Panc1 (cell line): ENCODE measurements around the gene LRRC46. TPM values are rescaled to one million over a fixed set of nuclear protein-coding genes. Genes with fewer than 3 reads are reported as not detected.

ENCODE experiments used
- ATAC-seq: fragments of 200-7000 bp; cut with Tn5 transposase; 2 replicates; pipeline ENCODE4 v1.9.1; 2020; ENCODE audit warnings: mild to moderate bottlenecking, moderate library complexity
- BruUV-seq: library from RNA; stranded (reverse); fragments of 400-500 nt; replicated peaks from 2 replicates; lab custom pipeline; 2021; lab: Mats Ljungman, UMichigan
- CTCF ChIA-PET: fragments of 300-600 bp; sonication (Branson Sonifier 250); formaldehyde crosslinking; loops from one replicate; lab custom pipeline; 2022; ENCODE audit warnings: antibody characterized with exemption; lab: Charles Lee
- POLR2A ChIA-PET: fragments of 300-600 bp; sonication (Branson Sonifier 250); formaldehyde crosslinking; loops from one replicate; lab custom pipeline; 2022; ENCODE audit warnings: antibody characterized with exemption; lab: Charles Lee
- DNase-seq: peaks from one replicate; pipeline ENCODE4 v3.0.0-alpha.2; 2010; ENCODE audit warnings: low read depth, low spot score
- H3K27ac ChIP-seq: 2 replicates; pipeline ENCODE4 v1.5.1; 2011; ENCODE audit warnings: mild to moderate bottlenecking, low read length, inconsistent platforms
- H3K27me3 ChIP-seq: fragments of 200-500 bp; sonication (Bioruptor generic); 2 replicates; pipeline ENCODE4 v1.6.0; 2014; ENCODE audit warnings: low read length, inconsistent platforms; ENCODE audit not compliant: control insufficient read depth, insufficient read depth
- H3K36me3 ChIP-seq: fragments of 200-500 bp; sonication (Bioruptor generic); 2 replicates; pipeline ENCODE4 v1.5.1; 2014; ENCODE audit warnings: inconsistent platforms, mild to moderate bottlenecking, low read length, moderate library complexity; ENCODE audit not compliant: control insufficient read depth, insufficient read depth
- H3K4me1 ChIP-seq: 2 replicates; pipeline ENCODE4 v1.5.1; 2011; ENCODE audit warnings: inconsistent platforms, mild to moderate bottlenecking, low read length, moderate library complexity; ENCODE audit not compliant: control insufficient read depth, insufficient read depth
- H3K4me3 ChIP-seq, 2 experiments: 2 replicates each; pipeline ENCODE4 v1.5.1; 2011 to 2012; ENCODE audit warnings: low read depth in 2 of 2, low read length in 2 of 2, mild to moderate bottlenecking in 2 of 2, inconsistent platforms in 1 of 2, moderate library complexity in 1 of 2
- H3K9me3 ChIP-seq: fragments of 200-500 bp; sonication (Bioruptor generic); 2 replicates; pipeline ENCODE4 v1.5.1; 2014; ENCODE audit warnings: low read depth, mild to moderate bottlenecking, inconsistent platforms, low read length, moderate library complexity; ENCODE audit not compliant: control insufficient read depth, insufficient read depth
- POLR2AphosphoS5 ChIP-seq: IDR thresholded peaks from 2 replicates; pipeline ENCODE4 v1.6.1; 2012; ENCODE audit warnings: mild to moderate bottlenecking, low read depth, low read length, moderate library complexity
- SIN3A ChIP-seq: IDR thresholded peaks from 2 replicates; pipeline ENCODE4 v1.6.1; 2012; ENCODE audit warnings: low read depth, mild to moderate bottlenecking, low read length, moderate library complexity, borderline replicate concordance; ENCODE audit not compliant: insufficient read depth
- TCF7L2 ChIP-seq: IDR thresholded peaks from 2 replicates; pipeline ENCODE4 v1.6.1; 2011; ENCODE audit warnings: mild to moderate bottlenecking, low read depth, low read length, inconsistent platforms
- in situ Hi-C: cut with HindIII; loops from 2 replicates; pipeline ENCODE4 v1.10.0; 2016; ENCODE audit warnings: low sequenced_read_pairs, low pct_unique_long_range_greater_than_20kb
- intact Hi-C: fragments of 100-400 bp; cut with micrococcal nuclease; formaldehyde crosslinking; loops from one replicate; pipeline ENCODE4 v1.10.0; 2022; ENCODE audit not compliant: unreplicated experiment
- total RNA-seq: library from RNA; stranded (reverse); gene quantifications from one replicate; pipeline ENCODE4 v1.2.1, GENCODE V29; 2021; ENCODE audit not compliant: unreplicated experiment
- TF ChIP-seq, protein P1 (sequence below): fragments of 450-650 bp; IDR thresholded peaks from 2 replicates; pipeline ENCODE4 v1.5.1; 2017; ENCODE audit warnings: mild to moderate bottlenecking
- TF ChIP-seq, protein P2 (sequence below), 2 experiments: IDR thresholded peaks; 2 replicates each; pipeline ENCODE4 v1.6.1; 2011 to 2012; ENCODE audit warnings: low read depth in 2 of 2, control low read depth in 1 of 2, low read length in 1 of 2, mild to moderate bottlenecking in 1 of 2, moderate library complexity in 1 of 2; ENCODE audit not compliant: insufficient read depth in 1 of 2

The LRRC46 gene
- total RNA-seq, 1 experiment from 2014 or later = 1.9 TPM

DNA sequence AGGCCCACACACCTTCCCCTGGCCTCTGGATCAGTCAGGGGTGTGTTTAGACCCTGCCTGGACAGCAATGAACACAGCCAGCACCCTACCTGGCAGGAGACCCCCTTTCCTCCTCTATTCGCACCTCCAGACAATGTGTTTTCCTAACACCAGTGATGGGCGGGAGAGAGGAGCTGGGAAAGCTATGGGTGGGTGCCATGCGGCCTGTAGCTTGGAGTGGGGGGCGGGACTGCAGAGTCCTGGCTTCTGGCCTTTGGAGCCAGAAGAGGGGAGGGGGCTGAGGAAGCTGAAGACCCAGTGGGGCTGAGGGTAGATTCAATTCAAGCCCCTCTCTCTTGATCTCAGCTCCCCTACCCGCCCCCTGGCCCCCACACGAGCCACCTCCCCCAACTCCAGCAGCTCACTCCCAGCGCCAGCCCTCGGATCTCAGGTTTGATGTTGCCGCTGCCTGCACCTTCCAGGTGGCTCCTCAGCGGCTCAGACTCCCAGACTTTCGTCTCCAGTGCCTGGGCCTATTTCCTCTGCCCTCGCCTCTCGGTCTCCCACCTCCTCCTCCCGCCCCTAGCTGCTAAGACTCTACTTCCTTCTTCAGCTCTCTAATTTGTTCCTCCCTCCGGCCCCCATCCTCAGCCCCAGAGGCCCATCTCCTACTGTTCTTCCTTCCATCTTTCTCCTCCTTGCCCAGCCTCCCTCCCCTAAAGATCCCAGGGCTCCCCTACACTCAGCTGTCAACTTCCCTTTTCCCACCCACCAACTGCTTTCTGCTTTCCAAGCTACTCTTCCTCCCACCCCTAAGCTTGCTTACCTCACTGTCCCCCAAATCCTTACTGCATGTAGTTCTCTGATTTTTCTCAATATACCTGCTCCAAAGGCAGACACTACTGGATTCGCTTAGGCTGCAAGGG is 26.3 kb downstream of the LRRC46 start:
- in situ Hi-C loops = no loop called here
- no peak for DNase-seq
- POLR2A ChIA-PET = no interaction called here

DNA sequence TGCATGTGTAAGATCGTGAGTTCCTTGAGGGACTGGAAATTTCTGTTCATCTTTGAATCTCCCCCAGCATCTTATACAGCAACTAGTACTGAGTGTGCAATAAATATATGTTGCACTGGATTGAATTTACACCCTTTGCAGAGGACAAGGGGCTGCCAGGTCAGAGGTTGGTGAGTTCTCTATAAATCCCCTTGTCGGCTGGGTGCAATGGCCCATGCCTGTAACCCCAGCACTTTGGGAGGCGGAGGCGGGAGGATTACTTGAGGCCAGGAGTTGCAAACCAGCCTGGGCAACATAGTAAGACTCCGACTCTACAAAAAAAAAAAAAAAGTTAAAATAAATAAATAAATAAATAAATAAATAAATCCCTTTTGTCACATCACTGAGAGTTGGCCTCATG is 28.9 kb downstream of the LRRC46 start:
- no peak for DNase-seq
- Histone ChIP-seq H3K36me3 (no peaks in the 10 kb centered on the region), H3K9me3 (no peaks in the 10 kb centered on the region), H3K4me3 (no peak overlapping the region), H3K4me1 (peaks cover 10% of the 10 kb centered on the region), H3K27me3 (no peaks in the 10 kb centered on the region), H3K27ac (no peak overlapping the region)
- intact Hi-C loops (no loop called here), in situ Hi-C loops (no loop called here)
- no peak for ATAC-seq
- TF ChIP-seq POLR2AphosphoS5 (no peak), SIN3A (no peak), TCF7L2 (no peak)
- TF ChIP-seq, protein P1, sequence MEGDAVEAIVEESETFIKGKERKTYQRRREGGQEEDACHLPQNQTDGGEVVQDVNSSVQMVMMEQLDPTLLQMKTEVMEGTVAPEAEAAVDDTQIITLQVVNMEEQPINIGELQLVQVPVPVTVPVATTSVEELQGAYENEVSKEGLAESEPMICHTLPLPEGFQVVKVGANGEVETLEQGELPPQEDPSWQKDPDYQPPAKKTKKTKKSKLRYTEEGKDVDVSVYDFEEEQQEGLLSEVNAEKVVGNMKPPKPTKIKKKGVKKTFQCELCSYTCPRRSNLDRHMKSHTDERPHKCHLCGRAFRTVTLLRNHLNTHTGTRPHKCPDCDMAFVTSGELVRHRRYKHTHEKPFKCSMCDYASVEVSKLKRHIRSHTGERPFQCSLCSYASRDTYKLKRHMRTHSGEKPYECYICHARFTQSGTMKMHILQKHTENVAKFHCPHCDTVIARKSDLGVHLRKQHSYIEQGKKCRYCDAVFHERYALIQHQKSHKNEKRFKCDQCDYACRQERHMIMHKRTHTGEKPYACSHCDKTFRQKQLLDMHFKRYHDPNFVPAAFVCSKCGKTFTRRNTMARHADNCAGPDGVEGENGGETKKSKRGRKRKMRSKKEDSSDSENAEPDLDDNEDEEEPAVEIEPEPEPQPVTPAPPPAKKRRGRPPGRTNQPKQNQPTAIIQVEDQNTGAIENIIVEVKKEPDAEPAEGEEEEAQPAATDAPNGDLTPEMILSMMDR = no peak
- TF ChIP-seq, protein P2, sequence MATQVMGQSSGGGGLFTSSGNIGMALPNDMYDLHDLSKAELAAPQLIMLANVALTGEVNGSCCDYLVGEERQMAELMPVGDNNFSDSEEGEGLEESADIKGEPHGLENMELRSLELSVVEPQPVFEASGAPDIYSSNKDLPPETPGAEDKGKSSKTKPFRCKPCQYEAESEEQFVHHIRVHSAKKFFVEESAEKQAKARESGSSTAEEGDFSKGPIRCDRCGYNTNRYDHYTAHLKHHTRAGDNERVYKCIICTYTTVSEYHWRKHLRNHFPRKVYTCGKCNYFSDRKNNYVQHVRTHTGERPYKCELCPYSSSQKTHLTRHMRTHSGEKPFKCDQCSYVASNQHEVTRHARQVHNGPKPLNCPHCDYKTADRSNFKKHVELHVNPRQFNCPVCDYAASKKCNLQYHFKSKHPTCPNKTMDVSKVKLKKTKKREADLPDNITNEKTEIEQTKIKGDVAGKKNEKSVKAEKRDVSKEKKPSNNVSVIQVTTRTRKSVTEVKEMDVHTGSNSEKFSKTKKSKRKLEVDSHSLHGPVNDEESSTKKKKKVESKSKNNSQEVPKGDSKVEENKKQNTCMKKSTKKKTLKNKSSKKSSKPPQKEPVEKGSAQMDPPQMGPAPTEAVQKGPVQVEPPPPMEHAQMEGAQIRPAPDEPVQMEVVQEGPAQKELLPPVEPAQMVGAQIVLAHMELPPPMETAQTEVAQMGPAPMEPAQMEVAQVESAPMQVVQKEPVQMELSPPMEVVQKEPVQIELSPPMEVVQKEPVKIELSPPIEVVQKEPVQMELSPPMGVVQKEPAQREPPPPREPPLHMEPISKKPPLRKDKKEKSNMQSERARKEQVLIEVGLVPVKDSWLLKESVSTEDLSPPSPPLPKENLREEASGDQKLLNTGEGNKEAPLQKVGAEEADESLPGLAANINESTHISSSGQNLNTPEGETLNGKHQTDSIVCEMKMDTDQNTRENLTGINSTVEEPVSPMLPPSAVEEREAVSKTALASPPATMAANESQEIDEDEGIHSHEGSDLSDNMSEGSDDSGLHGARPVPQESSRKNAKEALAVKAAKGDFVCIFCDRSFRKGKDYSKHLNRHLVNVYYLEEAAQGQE (IDR thresholded peaks at IDR 0.05; ENCODE audit: insufficient read depth in 1 of 2, low read depth in 2 of 2, low read length in 1 of 2) = no peak
- BruUV-seq = no TSS peak
- POLR2A ChIA-PET = no interaction called here
- CTCF ChIA-PET = no interaction called here

More for the DNA sequence above, 26.3 kb downstream of the LRRC46 start:
- Histone ChIP-seq H3K4me1 (peaks cover 4% of the 10 kb centered on the region), H3K27me3 (peaks cover 18% of the 10 kb centered on the region), H3K4me3 (no peak overlapping the region), H3K9me3 (no peaks in the 10 kb centered on the region), H3K27ac (no peak overlapping the region), H3K36me3 (no peaks in the 10 kb centered on the region)
- no peak for ATAC-seq
- TF ChIP-seq SIN3A (no peak), POLR2AphosphoS5 (no peak), TCF7L2 (no peak)
- TF ChIP-seq, protein P2 (IDR thresholded peaks at IDR 0.05; ENCODE audit: insufficient read depth in 1 of 2, low read depth in 2 of 2, low read length in 1 of 2) = no peak
- TF ChIP-seq, protein P1 = no peak
- intact Hi-C loops = no loop called here
- CTCF ChIA-PET = interaction anchor here (0.6 kb wide), 1 partner anchor 161 kb away, joined by 5 read pairs; no protein-coding TSS in a partner anchor
- BruUV-seq = no TSS peak
